ENCODE results near the gene GBGT1.
A peak's percentile ranks its signal among the peaks of the same experiment; 100 is the strongest.

GBGT1 gene

GRCh38 chr9:133143639-133144141 is 20.0 kb downstream of the GBGT1 start:
- no peak for DNase-seq (ENCODE audit: low read depth in 3 of 3)

GRCh38 chr9:133142684-133143622 is 20.8 kb downstream of the GBGT1 start:
- DNase-seq (ENCODE audit: low read depth in 3 of 3) = peak in 1 of 3 donors; percentile 26

- peak in 1 of 3 donors; percentile 26 for DNase-seq (ENCODE audit: low read depth in 3 of 3)
Measured at GRCh38 chr9:133141833-133142595, 21.7 kb downstream of the GBGT1 start.

- DNase-seq (ENCODE audit: low read depth in 3 of 3) = no peak
Measured at GRCh38 chr9:133140606-133141005, 23.1 kb downstream of the GBGT1 start.

- DNase-seq (ENCODE audit: low read depth in 3 of 3) = no peak
Measured at GRCh38 chr9:133140174-133140505, 23.6 kb downstream of the GBGT1 start.

- no peak for DNase-seq (ENCODE audit: low read depth in 3 of 3)
Measured at GRCh38 chr9:133139246-133140173, 24.2 kb downstream of the GBGT1 start.

GRCh38 chr9:133137451-133138231 is 26.1 kb downstream of the GBGT1 start:
- no peak for DNase-seq (ENCODE audit: low read depth in 3 of 3)

- DNase-seq (ENCODE audit: low read depth in 3 of 3) = peak in 2 of 3 donors; percentile 58 to 64
Measured at GRCh38 chr9:133135146-133135745, 28.5 kb downstream of the GBGT1 start.

- DNase-seq (ENCODE audit: low read depth in 3 of 3) = no peak
Measured at GRCh38 chr9:133134388-133135145, 29.1 kb downstream of the GBGT1 start.

GRCh38 chr9:133133681-133134387 is 29.9 kb downstream of the GBGT1 start:
- DNase-seq (ENCODE audit: low read depth in 3 of 3) = peak; percentile 72 to 83 (median 75)

- no peak for DNase-seq (ENCODE audit: low read depth in 3 of 3)
Measured at GRCh38 chr9:133132174-133132573, 31.5 kb downstream of the GBGT1 start.

- no peak for DNase-seq (ENCODE audit: low read depth in 3 of 3)
Measured at GRCh38 chr9:133131506-133131905, 32.2 kb downstream of the GBGT1 start.

- DNase-seq (ENCODE audit: low read depth in 3 of 3) = no peak
Measured at GRCh38 chr9:133130685-133131244, 32.9 kb downstream of the GBGT1 start.

- DNase-seq (ENCODE audit: low read depth in 3 of 3) = no peak
Measured at GRCh38 chr9:133129001-133129795, 34.5 kb downstream of the GBGT1 start.

- no peak for DNase-seq (ENCODE audit: low read depth in 3 of 3)
Measured at GRCh38 chr9:133128152-133128551, 35.6 kb downstream of the GBGT1 start.

- no peak for DNase-seq (ENCODE audit: low read depth in 3 of 3)
Measured at GRCh38 chr9:133127340-133127981, 36.3 kb downstream of the GBGT1 start.

GRCh38 chr9:133126697-133127339 is 36.9 kb downstream of the GBGT1 start:
- DNase-seq (ENCODE audit: low read depth in 3 of 3) = no peak
